SK-N-SH (cell line): ENCODE data around the gene LRRC27. TPM values are rescaled to one million over a fixed set of nuclear protein-coding genes. Genes with fewer than 3 reads are reported as not detected.

Source experiments
- CTCF ChIA-PET: fragments of 300-600, 350-600 bp; formaldehyde crosslinking; extraction: SDS; loops from one replicate; lab custom pipeline; 2021; lab: Yijun Ruan, JAX
- POLR2A ChIA-PET: fragments of 350-600 bp; sonication (Branson Sonifier 250); formaldehyde crosslinking; extraction: SDS; loops from one replicate; lab custom pipeline; 2020; ENCODE audit warnings: antibody characterized with exemption, inconsistent platforms; lab: Yijun Ruan, JAX
- DNase-seq: peaks from one replicate; pipeline ENCODE4 v3.0.0; 2012
- H2AFZ ChIP-seq: fragments of 200-600 bp; sonication (generic); 2 replicates; pipeline ENCODE4 v1.8.1; 2016; ENCODE audit warnings: antibody characterized with exemption, mild to moderate bottlenecking, low read depth
- H3F3A ChIP-seq: fragments of 200-600 bp; sonication (generic); replicated peaks from 2 replicates; pipeline ENCODE3; 2016; ENCODE audit warnings: antibody characterized with exemption, mild to moderate bottlenecking; ENCODE audit not compliant: insufficient read depth
- H3K27ac ChIP-seq, 2 experiments: fragments of 200-500 bp in 1 of 2; fragments of 200-600 bp in 1 of 2; sonication (Bioruptor generic) in 1 of 2; sonication (generic), shearing (Covaris generic) in 1 of 2; 2 replicates each; pipeline versions ENCODE4 v1.5.1 to v1.6.1; 2014 to 2016; ENCODE audit warnings: low read depth in 2 of 2, inconsistent platforms in 1 of 2, low read length in 1 of 2, mild to moderate bottlenecking in 1 of 2, mixed read lengths in 1 of 2
- H3K27me3 ChIP-seq: fragments of 200-600 bp; sonication (generic), shearing (Covaris generic); 2 replicates; pipeline ENCODE4 v1.6.1; 2016; ENCODE audit warnings: mixed run types; ENCODE audit not compliant: insufficient read depth
- H3K36me3 ChIP-seq, 2 experiments: fragments of 200-500 bp in 1 of 2; fragments of 200-600 bp in 1 of 2; sonication (Bioruptor generic) in 1 of 2; sonication (generic) in 1 of 2; replicated peaks in 1 of 2; 2 replicates each; pipeline versions ENCODE3 to v1.5.1; 2014 to 2016; ENCODE audit warnings: low read length in 1 of 2, mild to moderate bottlenecking in 1 of 2; ENCODE audit not compliant: insufficient read depth in 2 of 2, control insufficient read depth in 1 of 2
- H3K4me1 ChIP-seq, 2 experiments: fragments of 200-500 bp in 1 of 2; fragments of 200-600 bp in 1 of 2; sonication (Bioruptor generic) in 1 of 2; sonication (generic), shearing (Covaris generic) in 1 of 2; 2 replicates each; pipeline versions ENCODE4 v1.5.1 to v1.6.1; 2014 to 2016; ENCODE audit warnings: low read depth in 1 of 2, low read length in 1 of 2, mixed run types in 1 of 2; ENCODE audit not compliant: insufficient read depth in 2 of 2, control insufficient read depth in 1 of 2
- H3K4me2 ChIP-seq: fragments of 200-600 bp; sonication (generic), shearing (Covaris generic); 2 replicates; pipeline ENCODE4 v1.6.1; 2017; ENCODE audit warnings: mixed run types
- H3K4me3 ChIP-seq, 2 experiments: fragments of 200-500 bp in 1 of 2; fragments of 200-600 bp in 1 of 2; sonication (Bioruptor generic) in 1 of 2; sonication (generic), shearing (Covaris generic) in 1 of 2; 2 replicates each; pipeline versions ENCODE4 v1.5.1 to v1.8.1; 2014 to 2016; ENCODE audit warnings: low read depth in 2 of 2, inconsistent platforms in 1 of 2, low read length in 1 of 2, mild to moderate bottlenecking in 1 of 2, mixed read lengths in 1 of 2, moderate library complexity in 1 of 2
- H3K79me2 ChIP-seq: fragments of 200-600 bp; sonication (generic); 2 replicates; pipeline ENCODE4 v1.8.1; 2017; ENCODE audit warnings: mild to moderate bottlenecking; ENCODE audit not compliant: insufficient read depth
- H3K9ac ChIP-seq: fragments of 200-600 bp; sonication (generic); 2 replicates; pipeline ENCODE4 v1.6.1; 2017; ENCODE audit warnings: mixed run types
- H3K9me2 ChIP-seq: fragments of 200-600 bp; sonication (generic); 2 replicates; pipeline ENCODE4 v1.6.1; 2017; ENCODE audit warnings: mixed run types
- H3K9me3 ChIP-seq: fragments of 200-600 bp; sonication (generic); 2 replicates; pipeline ENCODE4 v1.6.1; 2017; ENCODE audit warnings: mixed run types, mild to moderate bottlenecking, moderate library complexity
- H4K20me1 ChIP-seq: fragments of 200-600 bp; sonication (generic); 2 replicates; pipeline ENCODE4 v1.6.1; 2017; ENCODE audit warnings: mild to moderate bottlenecking, mixed run types; ENCODE audit not compliant: insufficient read depth
- ELF1 ChIP-seq: IDR thresholded peaks from 2 replicates; pipeline ENCODE4 v1.4.0; 2012
- FOXM1 ChIP-seq: IDR thresholded peaks from 2 replicates; pipeline ENCODE4 v1.4.0; 2012; ENCODE audit warnings: low read depth, mild to moderate bottlenecking
- GATA2 ChIP-seq: sonication (generic); formaldehyde crosslinking; IDR thresholded peaks from 2 replicates; pipeline ENCODE4 v1.5.0; 2020; ENCODE audit warnings: mild to moderate bottlenecking, missing genetic modification reagents
- MEF2A ChIP-seq: IDR thresholded peaks from 2 replicates; pipeline ENCODE4 v1.4.0; 2012; ENCODE audit warnings: low read depth, borderline replicate concordance
- NFIC ChIP-seq: IDR thresholded peaks from 2 replicates; pipeline ENCODE4 v1.4.0; 2012; ENCODE audit warnings: borderline replicate concordance
- SMC3 ChIP-seq: IDR thresholded peaks from 2 replicates; pipeline ENCODE4 v1.6.1; 2012; ENCODE audit warnings: low read depth, low read length, improper control_type of control experiment
- TEAD4 ChIP-seq: IDR thresholded peaks from 2 replicates; pipeline ENCODE4 v1.4.0; 2012; ENCODE audit warnings: mild to moderate bottlenecking, borderline replicate concordance; ENCODE audit not compliant: insufficient read depth
- YY1 ChIP-seq: IDR thresholded peaks from 2 replicates; pipeline ENCODE4 v1.4.0; 2012; ENCODE audit warnings: low read depth, mild to moderate bottlenecking
- WGBS: methylation state at CpG from one replicate; pipeline ENCODE4 v1.1.6; 2017; ENCODE audit warnings: low lambda C conversion rate; 5-methylcytosine and 5-hydroxymethylcytosine counted together
- polyA plus RNA-seq, 3 experiments: library from polyadenylated mRNA; depleted of rRNA; stranded (reverse); fragments of >200 nt; gene quantifications; 2 replicates each; pipeline ENCODE4 v1.2.3, GENCODE V29; 2012
- TF ChIP-seq, protein P1 (sequence below): fragments of 150-350 bp; IDR thresholded peaks from 2 replicates; pipeline ENCODE4 v1.6.1; 2016; ENCODE audit warnings: mild to moderate bottlenecking, low read depth, low read length
- TF ChIP-seq, protein P2 (sequence below): IDR thresholded peaks from 2 replicates; pipeline ENCODE4; 2012
- TF ChIP-seq, protein P3 (sequence below): IDR thresholded peaks from 2 replicates; pipeline ENCODE4 v1.6.1; 2012; ENCODE audit warnings: mild to moderate bottlenecking, low read depth, low read length, moderate library complexity
- TF ChIP-seq, protein P4 (sequence below): fragments of 200-600 bp; sonication (generic); IDR thresholded peaks from 2 replicates; pipeline ENCODE4 v1.6.1; 2017; ENCODE audit warnings: antibody characterized with exemption, mild to moderate bottlenecking, moderate library complexity

Gene LRRC27
- polyA plus RNA-seq, 1 of the 3 experiments (the other 2 are of a cell fraction), result 10.0 TPM

DNA sequence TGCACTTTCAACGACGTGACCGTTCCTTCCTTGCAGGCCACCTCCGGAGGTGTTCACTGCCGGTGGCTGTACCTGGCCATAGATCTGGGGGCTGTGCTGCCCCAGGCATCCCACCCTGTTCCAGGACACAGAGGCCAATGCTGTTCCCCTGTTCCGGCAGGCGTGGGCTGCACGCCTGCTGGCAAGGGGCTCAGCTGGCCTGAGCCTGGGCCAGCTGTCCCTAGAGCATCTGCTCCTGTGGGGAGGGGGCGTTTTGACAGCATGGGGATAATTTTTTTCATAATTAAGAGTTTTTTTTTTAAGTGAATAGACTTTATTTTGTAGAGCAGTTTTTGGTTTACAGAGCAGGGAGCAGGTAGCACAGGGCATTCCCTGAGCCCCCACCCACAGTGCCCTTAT lies 93.8 kb downstream of the LRRC27 start:
- Histone ChIP-seq H3K36me3 (no peaks in the 10 kb centered on the region), H3K27me3 (no peaks in the 10 kb centered on the region), H3F3A (no peaks in the 10 kb centered on the region), H3K4me1 (peaks cover 8 to 36% of the 10 kb centered on the region in 2 experiments; a peak in 2 of 4 replicates), H3K4me3 (no peak overlapping the region), H3K9ac (no peak overlapping the region), H3K9me3 (no peaks in the 10 kb centered on the region), H3K9me2 (no peaks in the 10 kb centered on the region), H2AFZ (no peak overlapping the region), H3K79me2 (no peaks in the 10 kb centered on the region), H4K20me1 (no peaks in the 10 kb centered on the region), H3K4me2 (no peak overlapping the region)
- ChIA-PET CTCF (no interaction called here), POLR2A (interaction anchor here (1.0 kb wide), 1 partner anchor 28 kb away, joined by 4 read pairs; no protein-coding TSS in a partner anchor)
- WGBS, result 76% methylated on average over 5 of the region's 9 CpGs
- no peak for TF ChIP-seq ELF1
- TF ChIP-seq GATA2, result no peak
- TF ChIP-seq, all 33 proteins: peak for 0
- no peak for DNase-seq
- H3K27ac ChIP-seq, result no peak overlapping the region

DNA sequence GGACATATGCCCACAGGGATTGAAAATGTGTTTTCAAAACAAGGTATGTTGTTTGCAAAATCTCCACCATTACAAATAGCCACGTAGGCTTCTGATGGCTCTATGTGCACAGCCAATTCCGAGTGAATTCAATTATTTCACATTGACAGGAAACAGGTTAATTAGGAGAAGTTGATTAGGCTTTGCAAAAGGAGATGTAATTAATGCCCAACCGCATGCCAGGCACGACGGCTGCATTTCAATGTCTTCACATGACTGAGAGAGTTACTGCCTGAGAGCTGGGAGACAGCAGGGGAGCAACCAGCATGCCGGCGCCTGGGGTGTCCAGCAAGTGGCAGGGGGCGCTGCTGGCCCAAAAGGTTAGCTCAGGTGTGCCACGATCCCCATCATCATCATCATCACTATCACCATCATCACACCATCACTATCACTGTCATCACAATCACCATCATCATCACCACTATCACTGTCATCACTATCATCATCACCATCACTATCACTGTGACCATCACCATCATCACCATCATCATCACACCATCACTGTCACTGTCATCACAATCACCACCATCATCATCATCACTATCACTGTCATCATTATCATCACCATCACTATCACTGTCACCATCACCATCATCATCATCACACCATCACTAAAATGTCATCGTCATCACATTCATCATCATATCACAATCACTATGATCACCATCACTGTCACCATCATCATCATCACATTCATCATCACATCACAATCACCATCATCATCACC lies 95.2 kb downstream of the LRRC27 start:
- H3K36me3 ChIP-seq, result no peaks in the 10 kb centered on the region
- no peaks in the 10 kb centered on the region for H4K20me1 ChIP-seq
- no peak overlapping the region for H2AFZ ChIP-seq
- no peaks in the 10 kb centered on the region for H3K9me3 ChIP-seq
- H3K4me2 ChIP-seq, result no peak overlapping the region
- no peak overlapping the region for H3K27ac ChIP-seq
- 82% methylated on average over 8 of the region's 10 CpGs for WGBS
- no peaks in the 10 kb centered on the region for H3K27me3 ChIP-seq
- no peaks in the 10 kb centered on the region for H3K9me2 ChIP-seq
- no peak for TF ChIP-seq TEAD4
- TF ChIP-seq, protein P1, sequence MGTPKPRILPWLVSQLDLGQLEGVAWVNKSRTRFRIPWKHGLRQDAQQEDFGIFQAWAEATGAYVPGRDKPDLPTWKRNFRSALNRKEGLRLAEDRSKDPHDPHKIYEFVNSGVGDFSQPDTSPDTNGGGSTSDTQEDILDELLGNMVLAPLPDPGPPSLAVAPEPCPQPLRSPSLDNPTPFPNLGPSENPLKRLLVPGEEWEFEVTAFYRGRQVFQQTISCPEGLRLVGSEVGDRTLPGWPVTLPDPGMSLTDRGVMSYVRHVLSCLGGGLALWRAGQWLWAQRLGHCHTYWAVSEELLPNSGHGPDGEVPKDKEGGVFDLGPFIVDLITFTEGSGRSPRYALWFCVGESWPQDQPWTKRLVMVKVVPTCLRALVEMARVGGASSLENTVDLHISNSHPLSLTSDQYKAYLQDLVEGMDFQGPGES, result no peak
- TF ChIP-seq, protein P2, sequence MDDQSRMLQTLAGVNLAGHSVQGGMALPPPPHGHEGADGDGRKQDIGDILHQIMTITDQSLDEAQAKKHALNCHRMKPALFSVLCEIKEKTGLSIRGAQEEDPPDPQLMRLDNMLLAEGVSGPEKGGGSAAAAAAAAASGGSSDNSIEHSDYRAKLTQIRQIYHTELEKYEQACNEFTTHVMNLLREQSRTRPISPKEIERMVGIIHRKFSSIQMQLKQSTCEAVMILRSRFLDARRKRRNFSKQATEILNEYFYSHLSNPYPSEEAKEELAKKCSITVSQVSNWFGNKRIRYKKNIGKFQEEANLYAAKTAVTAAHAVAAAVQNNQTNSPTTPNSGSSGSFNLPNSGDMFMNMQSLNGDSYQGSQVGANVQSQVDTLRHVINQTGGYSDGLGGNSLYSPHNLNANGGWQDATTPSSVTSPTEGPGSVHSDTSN, result no peak
- TF ChIP-seq YY1, result no peak
- H3F3A ChIP-seq, result no peaks in the 10 kb centered on the region
- H3K79me2 ChIP-seq, result no peaks in the 10 kb centered on the region
- POLR2A ChIA-PET, result no interaction called here
- no peak overlapping the region for H3K4me3 ChIP-seq
- CTCF ChIA-PET, result interaction anchor here (1.1 kb wide), 1 partner anchor 17 kb away, joined by 3 read pairs; no protein-coding TSS in a partner anchor
- no peak overlapping the region for H3K9ac ChIP-seq
- H3K4me1 ChIP-seq, result peaks cover 0 to 23% of the 10 kb centered on the region in 2 experiments; a peak in 1 of 4 replicates
- DNase-seq, result no peak

DNA sequence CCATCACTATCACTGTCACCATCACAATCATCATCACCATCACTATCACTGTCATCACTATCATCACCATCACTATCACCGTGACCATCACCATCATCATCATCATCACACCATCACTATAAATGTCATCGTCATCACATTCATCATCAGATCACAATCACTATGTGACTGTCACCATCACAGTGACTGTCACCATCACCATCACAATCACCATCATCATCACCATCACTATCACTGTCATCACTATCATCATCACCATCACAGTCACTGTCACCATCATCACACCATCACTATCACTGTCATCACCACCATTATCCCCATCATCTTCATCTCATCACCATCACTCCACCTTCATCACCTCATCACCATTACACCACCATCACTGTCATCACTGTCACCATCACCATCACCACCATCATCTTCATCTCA lies 96.0 kb downstream of the LRRC27 start:
- no peak overlapping the region for H3K4me3 ChIP-seq
- ChIA-PET POLR2A (no interaction called here), CTCF (no interaction called here)
- 94% methylated on average over 2 of the region's 2 CpGs for WGBS
- H3K9me2 ChIP-seq, result no peaks in the 10 kb centered on the region
- H3K4me2 ChIP-seq, result no peak overlapping the region
- H3K36me3 ChIP-seq, result no peaks in the 10 kb centered on the region
- H2AFZ ChIP-seq, result no peak overlapping the region
- no peaks in the 10 kb centered on the region for H3K27me3 ChIP-seq
- no peaks in the 10 kb centered on the region for H3K79me2 ChIP-seq
- TF ChIP-seq NFIC (no peak), SMC3 (no peak), MEF2A (no peak), FOXM1 (no peak)
- TF ChIP-seq, protein P3, sequence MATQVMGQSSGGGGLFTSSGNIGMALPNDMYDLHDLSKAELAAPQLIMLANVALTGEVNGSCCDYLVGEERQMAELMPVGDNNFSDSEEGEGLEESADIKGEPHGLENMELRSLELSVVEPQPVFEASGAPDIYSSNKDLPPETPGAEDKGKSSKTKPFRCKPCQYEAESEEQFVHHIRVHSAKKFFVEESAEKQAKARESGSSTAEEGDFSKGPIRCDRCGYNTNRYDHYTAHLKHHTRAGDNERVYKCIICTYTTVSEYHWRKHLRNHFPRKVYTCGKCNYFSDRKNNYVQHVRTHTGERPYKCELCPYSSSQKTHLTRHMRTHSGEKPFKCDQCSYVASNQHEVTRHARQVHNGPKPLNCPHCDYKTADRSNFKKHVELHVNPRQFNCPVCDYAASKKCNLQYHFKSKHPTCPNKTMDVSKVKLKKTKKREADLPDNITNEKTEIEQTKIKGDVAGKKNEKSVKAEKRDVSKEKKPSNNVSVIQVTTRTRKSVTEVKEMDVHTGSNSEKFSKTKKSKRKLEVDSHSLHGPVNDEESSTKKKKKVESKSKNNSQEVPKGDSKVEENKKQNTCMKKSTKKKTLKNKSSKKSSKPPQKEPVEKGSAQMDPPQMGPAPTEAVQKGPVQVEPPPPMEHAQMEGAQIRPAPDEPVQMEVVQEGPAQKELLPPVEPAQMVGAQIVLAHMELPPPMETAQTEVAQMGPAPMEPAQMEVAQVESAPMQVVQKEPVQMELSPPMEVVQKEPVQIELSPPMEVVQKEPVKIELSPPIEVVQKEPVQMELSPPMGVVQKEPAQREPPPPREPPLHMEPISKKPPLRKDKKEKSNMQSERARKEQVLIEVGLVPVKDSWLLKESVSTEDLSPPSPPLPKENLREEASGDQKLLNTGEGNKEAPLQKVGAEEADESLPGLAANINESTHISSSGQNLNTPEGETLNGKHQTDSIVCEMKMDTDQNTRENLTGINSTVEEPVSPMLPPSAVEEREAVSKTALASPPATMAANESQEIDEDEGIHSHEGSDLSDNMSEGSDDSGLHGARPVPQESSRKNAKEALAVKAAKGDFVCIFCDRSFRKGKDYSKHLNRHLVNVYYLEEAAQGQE, result no peak
- TF ChIP-seq, protein P4, sequence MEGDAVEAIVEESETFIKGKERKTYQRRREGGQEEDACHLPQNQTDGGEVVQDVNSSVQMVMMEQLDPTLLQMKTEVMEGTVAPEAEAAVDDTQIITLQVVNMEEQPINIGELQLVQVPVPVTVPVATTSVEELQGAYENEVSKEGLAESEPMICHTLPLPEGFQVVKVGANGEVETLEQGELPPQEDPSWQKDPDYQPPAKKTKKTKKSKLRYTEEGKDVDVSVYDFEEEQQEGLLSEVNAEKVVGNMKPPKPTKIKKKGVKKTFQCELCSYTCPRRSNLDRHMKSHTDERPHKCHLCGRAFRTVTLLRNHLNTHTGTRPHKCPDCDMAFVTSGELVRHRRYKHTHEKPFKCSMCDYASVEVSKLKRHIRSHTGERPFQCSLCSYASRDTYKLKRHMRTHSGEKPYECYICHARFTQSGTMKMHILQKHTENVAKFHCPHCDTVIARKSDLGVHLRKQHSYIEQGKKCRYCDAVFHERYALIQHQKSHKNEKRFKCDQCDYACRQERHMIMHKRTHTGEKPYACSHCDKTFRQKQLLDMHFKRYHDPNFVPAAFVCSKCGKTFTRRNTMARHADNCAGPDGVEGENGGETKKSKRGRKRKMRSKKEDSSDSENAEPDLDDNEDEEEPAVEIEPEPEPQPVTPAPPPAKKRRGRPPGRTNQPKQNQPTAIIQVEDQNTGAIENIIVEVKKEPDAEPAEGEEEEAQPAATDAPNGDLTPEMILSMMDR, result no peak
- no peak overlapping the region for H3K9ac ChIP-seq
- no peak for DNase-seq
- H3K27ac ChIP-seq, result no peak overlapping the region
- peaks cover 0 to 19% of the 10 kb centered on the region in 2 experiments; a peak in 1 of 4 replicates for H3K4me1 ChIP-seq
- H4K20me1 ChIP-seq, result no peaks in the 10 kb centered on the region
- no peaks in the 10 kb centered on the region for H3F3A ChIP-seq
- H3K9me3 ChIP-seq, result no peaks in the 10 kb centered on the region
